HFF-Myc (cell line): ENCODE measurements around the gene GSG1.

Experiments used
- DNase-seq: peaks from one replicate; pipeline ENCODE4 v3.0.0-alpha.2; 2011; ENCODE audit warnings: low read depth; ENCODE audit errors: extremely low read depth
- H3K4me3 ChIP-seq: replicated peaks from 2 replicates; pipeline ENCODE4 v1.5.1; 2011; ENCODE audit warnings: low read depth, mild to moderate bottlenecking, control low read depth, low read length
- CTCF ChIP-seq: IDR thresholded peaks from 2 replicates; pipeline ENCODE4 v1.5.1; 2012; ENCODE audit warnings: mild to moderate bottlenecking, low read depth, low read length, control low read depth; ENCODE audit errors: missing control alignments

GSG1 gene

DNA sequence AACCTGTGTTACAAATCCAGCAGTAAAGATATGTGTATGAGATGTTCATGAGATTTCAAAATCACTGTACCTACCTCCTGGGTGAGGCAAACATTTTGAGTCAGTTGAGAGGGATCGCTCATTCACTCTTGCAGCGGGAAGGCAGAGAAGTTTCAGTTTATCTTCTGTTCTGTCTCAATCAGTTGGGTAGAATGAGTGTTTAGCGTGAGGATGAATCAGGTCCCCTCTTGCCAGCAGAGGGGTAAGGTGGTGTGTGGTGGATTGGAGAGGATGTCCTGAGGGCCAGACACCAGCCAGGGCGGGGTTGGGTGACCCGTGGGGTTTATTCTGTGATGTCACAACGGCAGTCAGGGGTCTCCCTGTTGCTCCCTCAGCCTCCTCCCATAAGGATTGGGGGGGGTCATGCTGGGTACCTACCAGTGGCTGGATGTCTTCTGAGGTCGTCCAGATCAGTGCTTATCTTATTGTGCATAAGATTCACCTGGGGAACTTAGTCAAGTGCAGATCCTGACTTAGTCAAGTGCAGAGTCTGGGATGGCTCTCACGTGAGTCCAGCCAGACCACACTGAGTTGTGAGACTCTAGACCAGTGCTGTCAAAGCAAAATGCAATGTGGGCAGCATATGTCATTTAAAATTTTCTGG, at the start of gene GSG1:
TSS of gene GSG1 (minus strand) at position 277 of the 643 bp plus-strand sequence. CDS start at position 122, 155 bp downstream.
- DNase-seq: no peak
- TF ChIP-seq CTCF: no peak
- no peak within 1 kb of the TSS for H3K4me3 ChIP-seq

GRCh38 chr12:13153180-13153579, 49.7 kb upstream of the GSG1 start:
- no peak for TF ChIP-seq CTCF
- H3K4me3 ChIP-seq: no peak overlapping the region
- no peak for DNase-seq

DNA sequence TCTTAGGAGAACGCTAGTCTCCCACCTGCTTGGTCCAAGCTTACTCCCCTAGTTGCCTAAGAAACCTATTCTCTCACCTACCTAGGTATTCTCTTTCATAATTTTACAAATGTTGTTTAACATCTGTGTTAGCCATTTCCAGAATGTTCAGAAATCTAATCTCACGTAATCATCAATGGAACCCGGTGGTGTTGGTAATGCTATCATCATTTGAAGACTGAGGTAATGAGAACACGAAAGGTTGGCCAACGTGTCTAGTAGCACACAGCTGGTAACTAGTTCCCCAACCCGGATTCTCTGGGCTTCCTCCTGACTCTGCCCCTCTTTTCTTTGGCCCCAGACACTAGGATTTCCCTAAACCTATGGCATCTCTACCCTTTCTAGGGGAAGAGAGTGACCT, 49.3 kb upstream of the GSG1 start:
- no peak for DNase-seq
- no peak for TF ChIP-seq CTCF
- H3K4me3 ChIP-seq: no peak overlapping the region

- TF ChIP-seq CTCF: no peak
- no peak overlapping the region for H3K4me3 ChIP-seq
Measured at GRCh38 chr12:13152281-13152680, 48.8 kb upstream of the GSG1 start.

GRCh38 chr12:13149411-13149810, 45.9 kb upstream of the GSG1 start:
- no peak overlapping the region for H3K4me3 ChIP-seq
- TF ChIP-seq CTCF: no peak
- DNase-seq: no peak

More at GRCh38 chr12:13152281-13152680, 48.8 kb upstream of the GSG1 start:
- DNase-seq: no peak

- H3K4me3 ChIP-seq: no peak overlapping the region
- DNase-seq: no peak
- TF ChIP-seq CTCF: no peak
Measured at GRCh38 chr12:13148485-13148847, 45.0 kb upstream of the GSG1 start.
